A549 (cell line): ENCODE data around the gene RAD51B. TPM values are rescaled to one million over a fixed set of nuclear protein-coding genes. Genes with fewer than 3 reads are reported as not detected.
A peak's percentile ranks its signal among the peaks of the same experiment; 100 is the strongest.

Source experiments
- ATAC-seq, 2 experiments: fragments of 200-7000 bp in 1 of 2; fragments of >200 bp in 1 of 2; cut with Nextera tagmentation in 1 of 2; cut with Tn5 transposase in 1 of 2; 3 replicates each; pipeline versions ENCODE4 v1.8.0 to v1.9.1; 2018 to 2020; ENCODE audit warnings: mild to moderate bottlenecking in 1 of 2, moderate library complexity in 1 of 2
- CTCF ChIA-PET: fragments of 300-600 bp; sonication (Branson Sonifier 250); formaldehyde crosslinking; extraction: SDS; loops from one replicate; lab custom pipeline; 2021; ENCODE audit warnings: antibody characterized with exemption, inconsistent platforms; lab: Yijun Ruan, JAX
- POLR2A ChIA-PET: fragments of 350-600 bp; formaldehyde crosslinking; extraction: SDS; loops from one replicate; lab custom pipeline; 2021; ENCODE audit warnings: antibody characterized with exemption, inconsistent platforms; lab: Yijun Ruan, JAX
- DNase-seq, 2 experiments: peaks; one replicate each; pipeline versions ENCODE4 v3.0.0 to v3.0.0-alpha.2; 2011 to 2016; ENCODE audit warnings: low read depth in 1 of 2, low spot score in 1 of 2
- FAIRE-seq: peaks from 2 replicates; lab custom pipeline; 2011; peaks lifted over from hg19 to GRCh38; lab: Jason Lieb, UNC
- H3K27ac ChIP-seq, 2 experiments: fragments of >200 bp; sonication (Bioruptor Twin); formaldehyde crosslinking; 3 replicates each; pipeline ENCODE4 v1.5.1; 2016 to 2017
- H3K4me1 ChIP-seq: fragments of >200 bp; sonication (Bioruptor Twin); formaldehyde crosslinking; 3 replicates; pipeline ENCODE4 v1.6.1; 2016
- H3K4me2 ChIP-seq: fragments of >200 bp; sonication (Bioruptor Twin); formaldehyde crosslinking; 3 replicates; pipeline ENCODE4 v1.6.1; 2016
- H3K4me3 ChIP-seq: fragments of >200 bp; sonication (Bioruptor Twin); formaldehyde crosslinking; 3 replicates; pipeline ENCODE4 v1.5.1; 2016
- H3K9me3 ChIP-seq: fragments of >200 bp; sonication (Bioruptor Twin); formaldehyde crosslinking; 3 replicates; pipeline ENCODE4 v1.6.1; 2016
- CEBPB ChIP-seq, 2 experiments: fragments of >200 bp in 1 of 2; sonication (Bioruptor Twin) in 1 of 2; formaldehyde crosslinking in 1 of 2; IDR thresholded peaks; 2 replicates each; pipeline ENCODE4 v1.6.1; 2012 to 2016
- EHF ChIP-seq: fragments of 250-450 bp; sonication (Bioruptor Pico); IDR thresholded peaks from 2 replicates; pipeline ENCODE4 v1.5.0; 2020; ENCODE audit warnings: mild to moderate bottlenecking
- EP300 ChIP-seq, 2 experiments: fragments of >200 bp; sonication (Bioruptor Twin); formaldehyde crosslinking; IDR thresholded peaks; 2 replicates in 1 of 2; 3 replicates in 1 of 2; pipeline ENCODE4 v1.6.1; 2016 to 2017
- FOSL2 ChIP-seq, 2 experiments: fragments of 450-650 bp in 1 of 2; fragments of >200 bp in 1 of 2; sonication (Bioruptor Twin) in 1 of 2; formaldehyde crosslinking; IDR thresholded peaks; 2 replicates each; pipeline versions ENCODE4 v1.5.0 to v1.6.1; 2016 to 2020; ENCODE audit warnings: mild to moderate bottlenecking in 1 of 2, moderate library complexity in 1 of 2
- FOXS1 ChIP-seq: fragments of 250-450 bp; sonication (Bioruptor Pico); IDR thresholded peaks from 2 replicates; pipeline ENCODE4 v1.5.0; 2020; ENCODE audit warnings: mild to moderate bottlenecking, moderate library complexity
- HDAC2 ChIP-seq: fragments of 200-600 bp; sonication (generic); IDR thresholded peaks from 2 replicates; pipeline ENCODE4 v1.6.1; 2016
- HMGXB4 ChIP-seq: fragments of 250-450 bp; sonication (Bioruptor Pico); IDR thresholded peaks from 2 replicates; pipeline ENCODE4 v1.5.0; 2021; ENCODE audit warnings: mild to moderate bottlenecking, moderate library complexity, borderline replicate concordance
- HOXB5 ChIP-seq: fragments of 250-450 bp; sonication (Bioruptor Pico); IDR thresholded peaks from 2 replicates; pipeline ENCODE4 v1.5.0; 2020; ENCODE audit warnings: mild to moderate bottlenecking, moderate library complexity
- KDM1A ChIP-seq: fragments of 200-600 bp; sonication (generic); IDR thresholded peaks from 2 replicates; pipeline ENCODE4 v1.6.1; 2016; ENCODE audit warnings: low read depth, mild to moderate bottlenecking
- MAFK ChIP-seq: fragments of 450-650 bp; IDR thresholded peaks from 2 replicates; pipeline ENCODE4 v1.6.1; 2014; ENCODE audit not compliant: partially characterized antibody
- MAX ChIP-seq: IDR thresholded peaks from 2 replicates; pipeline ENCODE4 v1.6.1; 2012
- MAZ ChIP-seq: fragments of 150-350 bp; IDR thresholded peaks from 2 replicates; pipeline ENCODE4 v1.6.1; 2014; ENCODE audit warnings: antibody characterized with exemption, low read depth, low read length, borderline replicate concordance
- NFE2L2 ChIP-seq: fragments of 150-350 bp; conservative IDR thresholded peaks from 2 replicates; pipeline ENCODE4 v1.6.1; 2014; ENCODE audit warnings: low read length
- NPAS2 ChIP-seq: fragments of 250-450 bp; sonication (Bioruptor Pico); IDR thresholded peaks from 2 replicates; pipeline ENCODE4 v1.8.0; 2022; ENCODE audit warnings: mild to moderate bottlenecking, moderate library complexity, borderline replicate concordance
- PHF8 ChIP-seq: fragments of 200-600 bp; sonication (generic); IDR thresholded peaks from 2 replicates; pipeline ENCODE4 v1.6.1; 2016; ENCODE audit warnings: low read depth, mild to moderate bottlenecking, antibody characterized with exemption, moderate library complexity, borderline replicate concordance
- POLR2A ChIP-seq: IDR thresholded peaks from 2 replicates; pipeline ENCODE4 v1.6.1; 2012; ENCODE audit warnings: mild to moderate bottlenecking, low read length
- REST ChIP-seq: fragments of 200-600 bp; sonication (generic); IDR thresholded peaks from 2 replicates; pipeline ENCODE4 v1.6.1; 2016; ENCODE audit warnings: antibody characterized with exemption, mild to moderate bottlenecking, moderate library complexity
- ZFP36 ChIP-seq: fragments of 450-650 bp; IDR thresholded peaks from 2 replicates; pipeline ENCODE4 v1.6.1; 2014; ENCODE audit warnings: borderline replicate concordance; ENCODE audit not compliant: partially characterized antibody
- ZSCAN20 ChIP-seq: fragments of 250-450 bp; sonication (Bioruptor Pico); IDR thresholded peaks from 2 replicates; pipeline ENCODE4 v1.8.0; 2022; ENCODE audit warnings: mild to moderate bottlenecking, moderate library complexity
- WGBS: methylation state at CpG from one replicate; pipeline ENCODE4 v1.1.6; 2017; ENCODE audit errors: missing lambda C conversion rate; 5-methylcytosine and 5-hydroxymethylcytosine counted together
- polyA plus RNA-seq, 4 experiments: library from polyadenylated mRNA; depleted of rRNA in 3 of 4; stranded (reverse); fragments of >200 nt; fragmentation: RNase III in 1 of 4; extraction: RNeasy Plus Mini Kit Qiagen cat#74134 plus additional on column Dnase treatment in 1 of 4; gene quantifications; 2 replicates in 3 of 4; 3 replicates in 1 of 4; pipeline ENCODE4 v1.2.3, GENCODE V29; 2011 to 2017

The RAD51B gene
- polyA plus RNA-seq, 2 of the 4 experiments (the other 2 are of a cell fraction), result 7.2 to 10.8 TPM

GRCh38 chr14:68475802-68476201, 656.2 kb downstream of the RAD51B start:
- TF ChIP-seq HDAC2 (no peak), ZSCAN20 (CRISPR knock-in tag) (no peak), MAZ (no peak), NPAS2 (no peak), HOXB5 (no peak), POLR2A (no peak), FOXS1 (CRISPR knock-in tag) (no peak)
- Histone ChIP-seq H3K4me3 (no peak overlapping the region), H3K4me1 (peaks cover 39% of the 10 kb centered on the region), H3K27ac (peak overlapping the region; percentile 62 to 83), H3K9me3 (no peaks in the 10 kb centered on the region), H3K4me2 (peak overlapping the region; percentile 13)
- ChIA-PET POLR2A (interaction anchor here (1.0 kb wide), 2 partner anchors 17 to 72 kb away, joined by 3 to 12 read pairs; no protein-coding TSS in a partner anchor), CTCF (interaction anchor here (1.6 kb wide), 1 partner anchor 341 kb away, joined by 3 read pairs; no protein-coding TSS in a partner anchor)
- ATAC-seq, result no peak
- DNase-seq, result no peak
- FAIRE-seq, result no peak

- peaks cover 39% of the 10 kb centered on the region for H3K4me1 ChIP-seq
- FAIRE-seq, result no peak
- ChIA-PET POLR2A (interaction anchor here (0.5 to 1.0 kb wide), 4 partner anchors 18 to 317 kb away, joined by 3 to 12 read pairs (median 4); partner anchors contain the start of gene ZFP36L1), CTCF (interaction anchor here (1.0 to 1.6 kb wide), 2 partner anchors 41 to 340 kb away, joined by 3 read pairs; no protein-coding TSS in a partner anchor)
- WGBS, result 69% methylated on average over 10 of the region's 10 CpGs
- peak overlapping the region; percentile 62 to 83 for H3K27ac ChIP-seq
- DNase-seq, result peak in 1 of 2 experiments; percentile 51
- ATAC-seq, result peak; percentile 44 to 65; a peak in 3 of 6 replicates
- H3K9me3 ChIP-seq, result no peaks in the 10 kb centered on the region
- no peak for TF ChIP-seq ZFP36
- TF ChIP-seq MAFK, result peak; percentile 80
- TF ChIP-seq NFE2L2, result peak; percentile 53; the same call in 1 of the 2 replicates
- no peak for TF ChIP-seq FOSL2 (IDR thresholded peaks at IDR 0.05)
- TF ChIP-seq FOSL2 (CRISPR knock-in tag; IDR thresholded peaks at IDR 0.05), result peak; percentile 54
- TF ChIP-seq CEBPB (IDR thresholded peaks at IDR 0.05), result peak in 1 of 2 experiments; percentile 39; a peak in 3 of 4 replicates
- H3K4me2 ChIP-seq, result peak overlapping the region; percentile 13
- no peak overlapping the region for H3K4me3 ChIP-seq
Observed at GRCh38 chr14:68476212-68477109, 656.9 kb downstream of the RAD51B start.

GRCh38 chr14:68477110-68477455, 657.5 kb downstream of the RAD51B start:
- Histone ChIP-seq H3K4me2 (no peak overlapping the region), H3K4me1 (peaks cover 39% of the 10 kb centered on the region), H3K27ac (peak overlapping the region; percentile 62 to 83), H3K4me3 (no peak overlapping the region), H3K9me3 (no peaks in the 10 kb centered on the region)
- ATAC-seq (no peak), DNase-seq (no peak), FAIRE-seq (no peak)
- TF ChIP-seq REST (no peak), EP300 (IDR thresholded peaks at IDR 0.05) (no peak), HMGXB4 (no peak), EHF (CRISPR knock-in tag) (no peak), PHF8 (no peak), KDM1A (no peak), MAX (no peak)
- ChIA-PET CTCF (interaction anchor here (1.0 to 1.1 kb wide), 2 partner anchors 41 to 228 kb away, joined by 3 read pairs; no protein-coding TSS in a partner anchor), POLR2A (interaction anchor here (0.5 to 1.0 kb wide), 3 partner anchors 71 to 316 kb away, joined by 3 to 12 read pairs (median 4); partner anchors contain the start of gene ZFP36L1)
- 100% methylated on average over 4 of the region's 4 CpGs for WGBS
